Neural cell (in vitro differentiated cells): ENCODE measurements around the gene RDM1. TPM values are rescaled to one million over a fixed set of nuclear protein-coding genes. Genes with fewer than 3 reads are reported as not detected.

Experiments used
- H2AFZ ChIP-seq: fragments of 200-600, 300-800 bp; sonication (generic), shearing (Covaris generic); 2 replicates; pipeline ENCODE4 v1.6.0; 2014; ENCODE audit warnings: low read depth, mild to moderate bottlenecking, antibody characterized with exemption, low read length, moderate library complexity
- H3F3A ChIP-seq: fragments of 200-600 bp; shearing (Covaris generic); 2 replicates; pipeline ENCODE4 v1.6.1; 2016; ENCODE audit warnings: mild to moderate bottlenecking, moderate library complexity, mixed read lengths, antibody characterized with exemption, low read length; ENCODE audit not compliant: insufficient read depth, poor library complexity, severe bottlenecking
- H3K27ac ChIP-seq: fragments of 200-600, 300-800 bp; sonication (generic), shearing (Covaris generic); 2 replicates; pipeline ENCODE4 v1.5.1; 2014; ENCODE audit warnings: mild to moderate bottlenecking, low read length, moderate library complexity
- H3K27me3 ChIP-seq: fragments of 300-800, 200-600 bp; sonication (generic), shearing (Covaris generic); 2 replicates; pipeline ENCODE4 v1.6.0; 2014; ENCODE audit warnings: mild to moderate bottlenecking, low read depth, low read length, moderate library complexity; ENCODE audit not compliant: insufficient read depth
- H3K36me3 ChIP-seq: fragments of 300-800, 200-600 bp; sonication (generic), shearing (Covaris generic); 2 replicates; pipeline ENCODE4 v1.5.1; 2014; ENCODE audit warnings: mild to moderate bottlenecking, antibody characterized with exemption, low read length, moderate library complexity; ENCODE audit not compliant: insufficient read depth
- H3K4me2 ChIP-seq: fragments of 300-800, 200-600 bp; sonication (generic), shearing (Covaris generic); 2 replicates; pipeline ENCODE4 v1.6.0; 2014; ENCODE audit warnings: mild to moderate bottlenecking, low read length
- H3K4me3 ChIP-seq: fragments of 300-800, 200-600 bp; sonication (generic), shearing (Covaris generic); 2 replicates; pipeline ENCODE4 v1.5.1; 2014; ENCODE audit warnings: mild to moderate bottlenecking, low read length, moderate library complexity
- H3K79me2 ChIP-seq: fragments of 200-600 bp; shearing (Covaris generic); replicated peaks from 2 replicates; pipeline ENCODE4 v1.6.0; 2014; ENCODE audit warnings: mild to moderate bottlenecking, low read length, moderate library complexity; ENCODE audit not compliant: insufficient read depth
- H3K9ac ChIP-seq: fragments of 300-800, 200-600 bp; sonication (generic), shearing (Covaris generic); 2 replicates; pipeline ENCODE4 v1.6.1; 2016; ENCODE audit warnings: mild to moderate bottlenecking, low read length, mixed read lengths
- H3K9me2 ChIP-seq: fragments of 200-600 bp; shearing (Covaris generic); 2 replicates; pipeline ENCODE4 v1.6.1; 2016; ENCODE audit warnings: mild to moderate bottlenecking, low read length, mixed read lengths; ENCODE audit not compliant: insufficient read depth
- H3K9me3 ChIP-seq: fragments of 200-600, 300-800 bp; sonication (generic), shearing (Covaris generic); 2 replicates; pipeline ENCODE4 v1.6.1; 2016; ENCODE audit warnings: mild to moderate bottlenecking, mixed run types, low read length, moderate library complexity, mixed read lengths
- H4K20me1 ChIP-seq: fragments of 200-600 bp; shearing (Covaris generic); 2 replicates; pipeline ENCODE4 v1.6.1; 2016; ENCODE audit warnings: mild to moderate bottlenecking, mixed run types; ENCODE audit not compliant: insufficient read depth
- EZH2 ChIP-seq: fragments of 200-600, 300-800 bp; shearing (Covaris generic), sonication (generic); IDR thresholded peaks from 2 replicates; pipeline ENCODE4 v1.6.1; 2014; ENCODE audit warnings: antibody characterized with exemption, low read length, borderline replicate concordance, mild to moderate bottlenecking; ENCODE audit not compliant: insufficient read depth, poor library complexity, severe bottlenecking
- MXI1 ChIP-seq: fragments of 450-650 bp; conservative IDR thresholded peaks from 2 replicates; pipeline ENCODE4 v1.6.1; 2014; ENCODE audit warnings: antibody characterized with exemption, mild to moderate bottlenecking; ENCODE audit not compliant: poor library complexity, severe bottlenecking
- POLR2AphosphoS5 ChIP-seq: IDR thresholded peaks from 2 replicates; pipeline ENCODE4 v1.6.1; 2012
- RAD21 ChIP-seq: fragments of 450-650 bp; conservative IDR thresholded peaks from 2 replicates; pipeline ENCODE4 v1.6.1; 2014; ENCODE audit warnings: antibody characterized with exemption, mild to moderate bottlenecking, moderate library complexity
- SMC3 ChIP-seq: fragments of 450-650 bp; conservative IDR thresholded peaks from 2 replicates; pipeline ENCODE4 v1.6.1; 2014; ENCODE audit warnings: antibody characterized with exemption, mild to moderate bottlenecking, moderate library complexity; ENCODE audit not compliant: poor library complexity
- TAF1 ChIP-seq: IDR thresholded peaks from 2 replicates; pipeline ENCODE4 v1.6.1; 2012; ENCODE audit warnings: low read depth
- polyA plus RNA-seq: library from polyadenylated mRNA; depleted of rRNA; stranded (reverse); fragments of >200 nt; gene quantifications from 2 replicates; pipeline ENCODE4 v1.2.3, GENCODE V29; 2014
- small RNA-seq, 3 experiments: library from RNA; depleted of rRNA; stranded (forward); fragments of <200 nt; gene quantifications; one replicate each; pipeline ENCODE3, GENCODE V24; 2012
- TF ChIP-seq, protein P1 (sequence below): IDR thresholded peaks from 2 replicates; pipeline ENCODE4 v1.6.1; 2012; ENCODE audit warnings: borderline replicate concordance
- TF ChIP-seq, protein P2 (sequence below): fragments of 450-650 bp; IDR thresholded peaks from 2 replicates; pipeline ENCODE4 v1.5.1; 2014; ENCODE audit warnings: antibody characterized with exemption, mild to moderate bottlenecking, moderate library complexity; ENCODE audit not compliant: poor library complexity, severe bottlenecking

Gene RDM1
- polyA plus RNA-seq, 1 donor from 2014 or later = not detected

DNA sequence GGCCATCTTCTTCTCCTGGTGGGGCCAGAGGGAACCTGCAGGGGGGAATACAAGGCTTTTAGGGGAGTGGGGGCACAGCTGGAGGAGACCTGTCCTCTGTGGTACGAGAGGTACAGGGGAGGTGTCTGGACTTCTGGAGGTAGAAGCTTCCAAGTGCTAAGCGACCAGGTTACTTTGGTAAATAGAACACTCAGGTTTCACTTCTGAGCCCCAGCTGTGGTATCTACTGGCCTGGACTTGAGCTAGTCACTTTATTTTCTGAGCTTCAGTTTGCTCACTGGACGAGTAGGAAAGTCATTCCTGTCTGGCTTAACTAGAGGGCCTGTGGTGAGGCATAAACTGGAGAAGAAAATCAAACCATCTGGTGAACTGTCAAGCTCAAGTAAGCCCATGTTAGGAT, 61.8 kb downstream of the RDM1 start, which contains the start of gene HEATR9:
TSS of gene HEATR9 (minus strand) at position 155 of the 400 bp plus-strand sequence. CDS start at position 6, 149 bp downstream.
- Histone ChIP-seq H3K4me3 (no peak within 1 kb of the TSS), H3K79me2 (no peaks in the 10 kb centered on the region), H3K27me3 (no peaks in the 10 kb centered on the region), H3F3A (no peaks in the 10 kb centered on the region), H3K36me3 (no peaks in the 10 kb centered on the region), H3K9me3 (no peaks in the 10 kb centered on the region), H3K4me2 (no peak within 1 kb of the TSS), H4K20me1 (no peaks in the 10 kb centered on the region), H3K9me2 (no peaks in the 10 kb centered on the region), H3K9ac (no peak within 1 kb of the TSS), H3K27ac (no peak within 1 kb of the TSS), H2AFZ (no peak within 1 kb of the TSS)
- TF ChIP-seq, protein P1, sequence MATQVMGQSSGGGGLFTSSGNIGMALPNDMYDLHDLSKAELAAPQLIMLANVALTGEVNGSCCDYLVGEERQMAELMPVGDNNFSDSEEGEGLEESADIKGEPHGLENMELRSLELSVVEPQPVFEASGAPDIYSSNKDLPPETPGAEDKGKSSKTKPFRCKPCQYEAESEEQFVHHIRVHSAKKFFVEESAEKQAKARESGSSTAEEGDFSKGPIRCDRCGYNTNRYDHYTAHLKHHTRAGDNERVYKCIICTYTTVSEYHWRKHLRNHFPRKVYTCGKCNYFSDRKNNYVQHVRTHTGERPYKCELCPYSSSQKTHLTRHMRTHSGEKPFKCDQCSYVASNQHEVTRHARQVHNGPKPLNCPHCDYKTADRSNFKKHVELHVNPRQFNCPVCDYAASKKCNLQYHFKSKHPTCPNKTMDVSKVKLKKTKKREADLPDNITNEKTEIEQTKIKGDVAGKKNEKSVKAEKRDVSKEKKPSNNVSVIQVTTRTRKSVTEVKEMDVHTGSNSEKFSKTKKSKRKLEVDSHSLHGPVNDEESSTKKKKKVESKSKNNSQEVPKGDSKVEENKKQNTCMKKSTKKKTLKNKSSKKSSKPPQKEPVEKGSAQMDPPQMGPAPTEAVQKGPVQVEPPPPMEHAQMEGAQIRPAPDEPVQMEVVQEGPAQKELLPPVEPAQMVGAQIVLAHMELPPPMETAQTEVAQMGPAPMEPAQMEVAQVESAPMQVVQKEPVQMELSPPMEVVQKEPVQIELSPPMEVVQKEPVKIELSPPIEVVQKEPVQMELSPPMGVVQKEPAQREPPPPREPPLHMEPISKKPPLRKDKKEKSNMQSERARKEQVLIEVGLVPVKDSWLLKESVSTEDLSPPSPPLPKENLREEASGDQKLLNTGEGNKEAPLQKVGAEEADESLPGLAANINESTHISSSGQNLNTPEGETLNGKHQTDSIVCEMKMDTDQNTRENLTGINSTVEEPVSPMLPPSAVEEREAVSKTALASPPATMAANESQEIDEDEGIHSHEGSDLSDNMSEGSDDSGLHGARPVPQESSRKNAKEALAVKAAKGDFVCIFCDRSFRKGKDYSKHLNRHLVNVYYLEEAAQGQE = no peak
- TF ChIP-seq TAF1 (no peak), RAD21 (no peak), SMC3 (no peak), POLR2AphosphoS5 (no peak), MXI1 (no peak), EZH2 (no peak)
- TF ChIP-seq, protein P2, sequence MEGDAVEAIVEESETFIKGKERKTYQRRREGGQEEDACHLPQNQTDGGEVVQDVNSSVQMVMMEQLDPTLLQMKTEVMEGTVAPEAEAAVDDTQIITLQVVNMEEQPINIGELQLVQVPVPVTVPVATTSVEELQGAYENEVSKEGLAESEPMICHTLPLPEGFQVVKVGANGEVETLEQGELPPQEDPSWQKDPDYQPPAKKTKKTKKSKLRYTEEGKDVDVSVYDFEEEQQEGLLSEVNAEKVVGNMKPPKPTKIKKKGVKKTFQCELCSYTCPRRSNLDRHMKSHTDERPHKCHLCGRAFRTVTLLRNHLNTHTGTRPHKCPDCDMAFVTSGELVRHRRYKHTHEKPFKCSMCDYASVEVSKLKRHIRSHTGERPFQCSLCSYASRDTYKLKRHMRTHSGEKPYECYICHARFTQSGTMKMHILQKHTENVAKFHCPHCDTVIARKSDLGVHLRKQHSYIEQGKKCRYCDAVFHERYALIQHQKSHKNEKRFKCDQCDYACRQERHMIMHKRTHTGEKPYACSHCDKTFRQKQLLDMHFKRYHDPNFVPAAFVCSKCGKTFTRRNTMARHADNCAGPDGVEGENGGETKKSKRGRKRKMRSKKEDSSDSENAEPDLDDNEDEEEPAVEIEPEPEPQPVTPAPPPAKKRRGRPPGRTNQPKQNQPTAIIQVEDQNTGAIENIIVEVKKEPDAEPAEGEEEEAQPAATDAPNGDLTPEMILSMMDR = no peak

Small RNA genes lying within 50 kb of the gene (small RNA-seq; reads per million reads assigned to genes)
- gene RF00100 = 603 to 2,584 (median 681) reads per million in 3 experiments

Other genes with a start within 250 kb of the RDM1 start
- 10.7 and 11.3 TPM in 2 replicates for gene RASL10B, start 199.1 kb downstream of the RDM1 start, polyA plus RNA-seq
- gene GAS2L2, start 177.5 kb downstream of the RDM1 start, polyA plus RNA-seq = 0.38 and 1.2 TPM in 2 replicates
- gene C17orf50, start 169.9 kb downstream of the RDM1 start, polyA plus RNA-seq = not detected in 2 replicates
- gene MMP28, start 135.1 kb downstream of the RDM1 start, polyA plus RNA-seq = 0.31 TPM in 1 of 2 replicates, not detected in the other
- gene TAF15, start 121.3 kb downstream of the RDM1 start, polyA plus RNA-seq = 45.8 and 50.9 TPM in 2 replicates
- not detected in 2 replicates for gene HEATR9, start 61.9 kb downstream of the RDM1 start, polyA plus RNA-seq
- gene CCL5, start 50.4 kb downstream of the RDM1 start, polyA plus RNA-seq = not detected in 2 replicates
- not detected in 2 replicates for gene LYZL6, start 12.9 kb upstream of the RDM1 start, polyA plus RNA-seq
- not detected in 2 replicates for gene CCL16, start 50.7 kb upstream of the RDM1 start, polyA plus RNA-seq
- gene CCL14, start 56.0 kb upstream of the RDM1 start, polyA plus RNA-seq = not detected in 2 replicates
- not detected in 2 replicates for gene CCL15, start 70.8 kb upstream of the RDM1 start, polyA plus RNA-seq
- not detected in 2 replicates for gene CCL23, start 87.2 kb upstream of the RDM1 start, polyA plus RNA-seq
- gene CCL18, start 133.5 kb upstream of the RDM1 start, polyA plus RNA-seq = not detected in 2 replicates
- not detected in 2 replicates for gene CCL3, start 159.4 kb upstream of the RDM1 start, polyA plus RNA-seq
- not detected in 2 replicates for gene CCL4, start 173.1 kb upstream of the RDM1 start, polyA plus RNA-seq
- gene TBC1D3B, start 245.9 kb upstream of the RDM1 start, polyA plus RNA-seq = 6.9 and 9.8 TPM in 2 replicates